ENCODE measurements around the gene GABRB2.

GABRB2 gene

GRCh38 chr5:161283296-161283695 lies 263.2 kb downstream of the GABRB2 start:
- DNase-seq (ENCODE audit: insufficient read length, low spot score): no peak
- FAIRE-seq: no peak
- TF ChIP-seq POLR2A (IDR thresholded peaks at IDR 0.05; ENCODE audit: low read depth, low read length) (no peak), PAX5 (IDR thresholded peaks at IDR 0.05; ENCODE audit: insufficient read depth, low read length, severe bottlenecking) (no peak), POLR2AphosphoS5 (IDR thresholded peaks at IDR 0.05; ENCODE audit: low read depth, low read length) (no peak), SPI1 (IDR thresholded peaks at IDR 0.05; ENCODE audit: low read depth, low read length) (no peak), TAF1 (IDR thresholded peaks at IDR 0.05; ENCODE audit: low read depth, low read length) (no peak), POU2F2 (IDR thresholded peaks at IDR 0.05; ENCODE audit: low read depth, low read length) (no peak)

- TF ChIP-seq SPI1 (IDR thresholded peaks at IDR 0.05; ENCODE audit: low read depth, low read length): peak; percentile 76
- no peak for TF ChIP-seq TAF1 (IDR thresholded peaks at IDR 0.05; ENCODE audit: low read depth, low read length)
- peak; percentile 85 for FAIRE-seq
- no peak for DNase-seq (ENCODE audit: insufficient read length, low spot score)
Measured at GRCh38 chr5:161278739-161279660, 267.5 kb downstream of the GABRB2 start.

DNA sequence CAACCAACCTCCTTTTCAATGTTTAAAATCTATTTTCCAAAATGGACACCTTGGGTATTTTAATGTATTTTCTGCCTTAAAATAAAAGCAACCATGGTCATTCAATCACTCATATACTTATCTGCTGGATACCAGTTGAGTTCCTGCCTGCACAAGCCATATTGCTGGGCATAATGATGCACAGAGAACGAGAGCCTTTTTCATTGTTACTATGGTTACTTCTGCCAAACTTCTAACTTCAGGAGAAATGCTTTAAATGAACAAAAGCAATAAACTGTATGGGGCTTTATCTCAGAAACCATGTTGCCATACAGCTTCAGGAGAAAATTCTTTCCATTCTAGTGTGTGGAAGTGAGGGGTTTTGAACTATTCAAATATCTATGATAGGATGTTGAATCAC lies 269.5 kb downstream of the GABRB2 start:
- TF ChIP-seq PAX5 (IDR thresholded peaks at IDR 0.05; ENCODE audit: insufficient read depth, low read length, severe bottlenecking) (no peak), POLR2AphosphoS5 (IDR thresholded peaks at IDR 0.05; ENCODE audit: low read depth, low read length) (no peak), TAF1 (IDR thresholded peaks at IDR 0.05; ENCODE audit: low read depth, low read length) (no peak), POU2F2 (IDR thresholded peaks at IDR 0.05; ENCODE audit: low read depth, low read length) (no peak), POLR2A (IDR thresholded peaks at IDR 0.05; ENCODE audit: low read depth, low read length) (no peak), SPI1 (IDR thresholded peaks at IDR 0.05; ENCODE audit: low read depth, low read length) (no peak)
- no peak for FAIRE-seq
- no peak for DNase-seq (ENCODE audit: insufficient read length, low spot score)

DNA sequence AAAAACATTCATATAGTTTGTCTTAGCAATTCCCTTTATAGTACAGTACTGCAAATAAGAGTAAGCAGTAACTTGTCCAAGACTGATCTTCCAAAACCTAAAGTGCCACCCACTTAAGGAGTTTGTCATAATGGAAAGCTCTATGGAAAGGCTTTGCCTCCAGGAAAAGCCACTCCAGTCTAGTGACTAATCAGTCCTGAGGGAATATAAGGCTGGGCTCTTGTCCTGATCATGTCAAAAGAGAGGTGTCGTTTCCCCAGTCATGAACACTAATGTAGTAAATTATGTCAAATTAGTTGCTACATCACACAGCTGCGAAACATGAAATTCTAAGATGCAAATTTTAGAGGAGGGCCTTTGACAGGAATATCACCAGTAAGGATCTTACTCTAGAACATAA lies 271.6 kb downstream of the GABRB2 start:
- DNase-seq (ENCODE audit: insufficient read length, low spot score): no peak
- FAIRE-seq: no peak
- TF ChIP-seq POLR2A (IDR thresholded peaks at IDR 0.05; ENCODE audit: low read depth, low read length) (no peak), POLR2AphosphoS5 (IDR thresholded peaks at IDR 0.05; ENCODE audit: low read depth, low read length) (no peak), TAF1 (IDR thresholded peaks at IDR 0.05; ENCODE audit: low read depth, low read length) (no peak), POU2F2 (IDR thresholded peaks at IDR 0.05; ENCODE audit: low read depth, low read length) (no peak), SPI1 (IDR thresholded peaks at IDR 0.05; ENCODE audit: low read depth, low read length) (no peak), PAX5 (IDR thresholded peaks at IDR 0.05; ENCODE audit: insufficient read depth, low read length, severe bottlenecking) (no peak)

- TF ChIP-seq SPI1 (IDR thresholded peaks at IDR 0.05; ENCODE audit: low read depth, low read length): no peak
- no peak for TF ChIP-seq TAF1 (IDR thresholded peaks at IDR 0.05; ENCODE audit: low read depth, low read length)
- no peak for TF ChIP-seq PAX5 (IDR thresholded peaks at IDR 0.05; ENCODE audit: insufficient read depth, low read length, severe bottlenecking)
- no peak for TF ChIP-seq POLR2A (IDR thresholded peaks at IDR 0.05; ENCODE audit: low read depth, low read length)
- TF ChIP-seq POLR2AphosphoS5 (IDR thresholded peaks at IDR 0.05; ENCODE audit: low read depth, low read length): no peak
- FAIRE-seq (no peak), DNase-seq (ENCODE audit: insufficient read length, low spot score) (no peak)
Measured at GRCh38 chr5:161273410-161273809, 273.1 kb downstream of the GABRB2 start.

DNA sequence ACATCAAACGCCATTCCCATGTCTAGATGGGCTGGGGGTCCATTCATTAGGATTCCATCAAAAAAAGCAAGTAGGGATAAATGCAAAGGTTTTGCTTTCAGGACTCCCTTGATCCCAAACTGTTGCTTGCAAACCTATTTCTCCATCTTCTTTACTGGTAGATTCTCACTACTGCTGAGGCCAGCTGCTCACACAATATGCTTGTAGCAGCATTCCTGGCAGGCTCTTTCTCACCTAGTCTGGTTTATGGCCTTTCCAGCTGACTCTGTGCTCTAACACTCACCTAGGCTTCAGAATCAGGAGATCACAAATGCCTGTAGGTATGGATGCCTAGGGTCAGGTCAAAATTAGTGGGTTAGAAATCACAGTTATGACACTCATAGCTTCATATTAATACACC lies 274.7 kb downstream of the GABRB2 start:
- TF ChIP-seq SPI1 (IDR thresholded peaks at IDR 0.05; ENCODE audit: low read depth, low read length) (no peak), TAF1 (IDR thresholded peaks at IDR 0.05; ENCODE audit: low read depth, low read length) (no peak)
- FAIRE-seq (no peak), DNase-seq (ENCODE audit: insufficient read length, low spot score) (no peak)

DNA sequence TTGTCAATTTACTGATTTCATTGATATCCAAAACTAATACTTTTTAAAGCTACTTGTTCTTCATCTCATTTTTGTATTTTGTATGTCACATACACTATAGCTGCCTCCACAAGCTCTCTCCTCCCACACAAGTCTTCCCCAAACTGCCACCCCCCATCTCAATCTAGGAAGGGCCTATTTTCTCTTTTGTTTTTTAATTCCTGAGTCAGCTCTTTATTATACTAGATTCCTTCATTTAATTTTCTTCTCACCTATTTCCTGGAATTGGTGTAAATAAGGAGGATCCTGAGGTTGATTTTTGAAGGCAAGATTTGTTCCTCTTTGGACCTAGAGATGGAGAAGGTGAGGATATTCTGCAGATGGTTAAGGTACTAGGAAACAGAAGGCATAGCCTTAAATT lies 277.4 kb downstream of the GABRB2 start:
- DNase-seq (ENCODE audit: insufficient read length, low spot score): no peak
- FAIRE-seq: no peak
- TF ChIP-seq TAF1 (IDR thresholded peaks at IDR 0.05; ENCODE audit: low read depth, low read length) (no peak), PAX5 (IDR thresholded peaks at IDR 0.05; ENCODE audit: insufficient read depth, low read length, severe bottlenecking) (no peak), SPI1 (IDR thresholded peaks at IDR 0.05; ENCODE audit: low read depth, low read length) (no peak)

DNA sequence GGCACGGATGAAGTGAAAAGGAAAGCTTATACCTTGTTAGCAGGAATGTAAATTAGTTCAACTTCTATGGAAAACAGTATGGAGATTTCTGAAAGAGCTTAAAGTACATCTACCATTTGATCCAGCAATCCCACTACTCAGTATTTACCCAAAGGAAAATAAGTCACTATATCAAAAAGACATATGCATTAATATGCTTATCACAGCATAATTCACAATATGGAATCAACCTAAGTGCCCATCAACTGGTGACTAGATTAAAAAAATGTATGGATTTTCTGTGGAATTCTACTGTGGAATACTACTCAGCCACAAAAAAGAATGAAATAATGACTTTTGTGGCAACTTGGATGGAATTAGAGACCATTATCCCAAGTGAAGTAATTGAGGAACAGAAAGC lies 279.6 kb downstream of the GABRB2 start:
- no peak for FAIRE-seq
- TF ChIP-seq POLR2A (IDR thresholded peaks at IDR 0.05; ENCODE audit: low read depth, low read length): no peak
- no peak for TF ChIP-seq SPI1 (IDR thresholded peaks at IDR 0.05; ENCODE audit: low read depth, low read length)
- no peak for TF ChIP-seq PAX5 (IDR thresholded peaks at IDR 0.05; ENCODE audit: insufficient read depth, low read length, severe bottlenecking)
- TF ChIP-seq TAF1 (IDR thresholded peaks at IDR 0.05; ENCODE audit: low read depth, low read length): no peak
- TF ChIP-seq POU2F2 (IDR thresholded peaks at IDR 0.05; ENCODE audit: low read depth, low read length): no peak
- TF ChIP-seq POLR2AphosphoS5 (IDR thresholded peaks at IDR 0.05; ENCODE audit: low read depth, low read length): no peak
- no peak for DNase-seq (ENCODE audit: insufficient read length, low spot score)

DNA sequence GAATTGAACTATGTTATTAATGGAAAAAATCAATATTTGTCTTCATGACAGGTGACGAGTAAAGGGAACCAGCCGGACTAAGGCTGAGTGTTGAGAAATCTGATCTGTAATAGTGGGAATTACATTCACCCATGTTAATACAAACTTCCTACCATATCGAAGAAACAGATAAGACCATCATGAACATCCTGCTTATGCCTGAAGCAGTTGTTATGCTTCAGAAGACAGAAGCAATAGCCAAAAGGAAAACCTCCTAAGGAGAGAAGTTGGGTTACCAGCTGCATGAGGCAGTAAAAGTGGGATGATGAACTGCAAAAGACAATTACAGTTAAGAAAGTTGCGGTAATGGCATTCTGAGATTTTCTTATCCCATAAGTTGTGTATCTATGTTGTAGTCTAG lies 281.5 kb downstream of the GABRB2 start:
- no peak for TF ChIP-seq TAF1 (IDR thresholded peaks at IDR 0.05; ENCODE audit: low read depth, low read length)
- no peak for TF ChIP-seq POU2F2 (IDR thresholded peaks at IDR 0.05; ENCODE audit: low read depth, low read length)
- no peak for TF ChIP-seq POLR2A (IDR thresholded peaks at IDR 0.05; ENCODE audit: low read depth, low read length)
- TF ChIP-seq PAX5 (IDR thresholded peaks at IDR 0.05; ENCODE audit: insufficient read depth, low read length, severe bottlenecking): no peak
- no peak for TF ChIP-seq POLR2AphosphoS5 (IDR thresholded peaks at IDR 0.05; ENCODE audit: low read depth, low read length)
- no peak for TF ChIP-seq SPI1 (IDR thresholded peaks at IDR 0.05; ENCODE audit: low read depth, low read length)
- no peak for FAIRE-seq
- no peak for DNase-seq (ENCODE audit: insufficient read length, low spot score)

- no peak for FAIRE-seq
- no peak for DNase-seq (ENCODE audit: insufficient read length, low spot score)
- TF ChIP-seq PAX5 (IDR thresholded peaks at IDR 0.05; ENCODE audit: insufficient read depth, low read length, severe bottlenecking) (no peak), TAF1 (IDR thresholded peaks at IDR 0.05; ENCODE audit: low read depth, low read length) (no peak)
Measured at GRCh38 chr5:161263191-161263590, 283.3 kb downstream of the GABRB2 start.
